GM12892 (cell line): ENCODE data around the gene PCDH15.

ENCODE experiments used
- POLR2A ChIP-seq: IDR thresholded peaks from 2 replicates; pipeline ENCODE4 v1.6.1; 2011; ENCODE audit warnings: low read depth, low read length, control low read depth
- TAF1 ChIP-seq: IDR thresholded peaks from 2 replicates; pipeline ENCODE4 v1.6.1; 2011; ENCODE audit warnings: low read depth, mild to moderate bottlenecking, control low read depth, low read length, borderline replicate concordance

DNA sequence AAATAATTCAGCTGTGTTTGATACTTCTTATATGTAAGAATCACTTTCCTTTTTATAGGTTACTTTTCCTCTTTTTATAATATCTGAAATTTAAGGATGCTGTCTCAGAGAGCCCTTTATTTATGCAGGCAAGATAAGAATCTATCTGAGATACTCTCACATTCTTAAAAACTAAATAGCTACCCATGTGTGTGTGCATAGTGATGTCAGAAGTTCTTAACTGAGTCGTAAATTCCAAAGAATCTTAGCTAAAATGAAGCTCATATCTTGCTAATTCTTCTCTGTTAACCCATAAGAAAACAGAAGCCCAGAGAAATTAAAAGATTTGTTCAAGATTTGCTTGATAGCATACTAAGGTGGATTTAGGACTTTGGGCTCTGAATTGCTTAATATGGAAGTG is 118.5 kb downstream of the PCDH15 start:
- TF ChIP-seq POLR2A (no peak), TAF1 (no peak)
